ENCODE data around the gene BMP10.

Gene BMP10

GRCh38 chr2:68870215-68870614 lies 982 bp downstream of the BMP10 start:
- no peak for TF ChIP-seq EZH2 (IDR thresholded peaks at IDR 0.05; ENCODE audit: borderline replicate concordance, low read length)
- TF ChIP-seq, protein P1, sequence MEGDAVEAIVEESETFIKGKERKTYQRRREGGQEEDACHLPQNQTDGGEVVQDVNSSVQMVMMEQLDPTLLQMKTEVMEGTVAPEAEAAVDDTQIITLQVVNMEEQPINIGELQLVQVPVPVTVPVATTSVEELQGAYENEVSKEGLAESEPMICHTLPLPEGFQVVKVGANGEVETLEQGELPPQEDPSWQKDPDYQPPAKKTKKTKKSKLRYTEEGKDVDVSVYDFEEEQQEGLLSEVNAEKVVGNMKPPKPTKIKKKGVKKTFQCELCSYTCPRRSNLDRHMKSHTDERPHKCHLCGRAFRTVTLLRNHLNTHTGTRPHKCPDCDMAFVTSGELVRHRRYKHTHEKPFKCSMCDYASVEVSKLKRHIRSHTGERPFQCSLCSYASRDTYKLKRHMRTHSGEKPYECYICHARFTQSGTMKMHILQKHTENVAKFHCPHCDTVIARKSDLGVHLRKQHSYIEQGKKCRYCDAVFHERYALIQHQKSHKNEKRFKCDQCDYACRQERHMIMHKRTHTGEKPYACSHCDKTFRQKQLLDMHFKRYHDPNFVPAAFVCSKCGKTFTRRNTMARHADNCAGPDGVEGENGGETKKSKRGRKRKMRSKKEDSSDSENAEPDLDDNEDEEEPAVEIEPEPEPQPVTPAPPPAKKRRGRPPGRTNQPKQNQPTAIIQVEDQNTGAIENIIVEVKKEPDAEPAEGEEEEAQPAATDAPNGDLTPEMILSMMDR (IDR thresholded peaks at IDR 0.05; ENCODE audit: low read length) = no peak
- no peaks in the 10 kb centered on the region for H3K36me3 ChIP-seq (ENCODE audit: insufficient read depth, low read length)
- H3K4me1 ChIP-seq (ENCODE audit: insufficient read depth, low read length, severe bottlenecking) = no peaks in the 10 kb centered on the region
- no peak overlapping the region for H3K27ac ChIP-seq (ENCODE audit: low read depth, low read length, poor library complexity, severe bottlenecking)
- no peaks in the 10 kb centered on the region for H3K79me2 ChIP-seq (ENCODE audit: insufficient read depth, low read length)
- no peak overlapping the region for H3K9ac ChIP-seq (ENCODE audit: low read length)
- no peaks in the 10 kb centered on the region for H3F3A ChIP-seq (ENCODE audit: insufficient read depth, low read length)
- H3K27me3 ChIP-seq (ENCODE audit: insufficient read depth, low read length) = no peaks in the 10 kb centered on the region
- H3K4me3 ChIP-seq (ENCODE audit: low read depth, low read length, poor library complexity, severe bottlenecking) = no peak overlapping the region
- H4K20me1 ChIP-seq (ENCODE audit: insufficient read depth, low read length) = no peaks in the 10 kb centered on the region
- H3K9me2 ChIP-seq (ENCODE audit: low read depth, low read length) = no peaks in the 10 kb centered on the region
- no peak overlapping the region for H2AFZ ChIP-seq (ENCODE audit: low read length)
- H3K9me3 ChIP-seq (ENCODE audit: low read length) = no peaks in the 10 kb centered on the region
- no peak overlapping the region for H3K4me2 ChIP-seq (ENCODE audit: low read length)

DNA sequence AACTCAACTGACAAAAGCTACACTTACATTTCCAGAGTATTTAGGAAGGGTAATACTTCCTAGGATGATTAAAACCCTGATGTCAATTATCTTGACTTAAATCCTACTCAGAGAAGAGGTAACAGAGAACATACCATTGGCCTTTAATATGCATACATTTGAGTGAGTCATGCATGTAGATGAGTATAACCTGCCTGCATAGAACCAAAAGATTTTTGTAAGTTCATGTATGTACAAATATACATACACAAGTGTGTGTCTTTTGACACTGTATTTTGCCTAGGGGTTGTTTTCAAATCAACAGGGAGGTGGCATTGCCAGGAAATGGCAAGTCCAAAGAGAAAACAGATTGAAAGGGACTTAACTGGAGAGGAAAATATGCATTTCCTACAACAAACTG lies 6.1 kb downstream of the BMP10 start:
- Histone ChIP-seq H4K20me1 (ENCODE audit: insufficient read depth, low read length) (no peaks in the 10 kb centered on the region), H3K4me2 (ENCODE audit: low read length) (no peak overlapping the region), H3K27me3 (ENCODE audit: insufficient read depth, low read length) (no peaks in the 10 kb centered on the region), H3F3A (ENCODE audit: insufficient read depth, low read length) (no peaks in the 10 kb centered on the region), H3K9ac (ENCODE audit: low read length) (no peak overlapping the region), H3K4me1 (ENCODE audit: insufficient read depth, low read length, severe bottlenecking) (no peaks in the 10 kb centered on the region), H3K79me2 (ENCODE audit: insufficient read depth, low read length) (no peaks in the 10 kb centered on the region), H3K27ac (ENCODE audit: low read depth, low read length, poor library complexity, severe bottlenecking) (no peak overlapping the region), H2AFZ (ENCODE audit: low read length) (no peak overlapping the region), H3K9me2 (ENCODE audit: low read depth, low read length) (no peaks in the 10 kb centered on the region), H3K9me3 (ENCODE audit: low read length) (no peaks in the 10 kb centered on the region), H3K4me3 (ENCODE audit: low read depth, low read length, poor library complexity, severe bottlenecking) (no peak overlapping the region), H3K36me3 (ENCODE audit: insufficient read depth, low read length) (no peaks in the 10 kb centered on the region)
- no peak for TF ChIP-seq EZH2 (IDR thresholded peaks at IDR 0.05; ENCODE audit: borderline replicate concordance, low read length)
- TF ChIP-seq, protein P1 (IDR thresholded peaks at IDR 0.05; ENCODE audit: low read length) = no peak

GRCh38 chr2:68863996-68864395 lies 7.2 kb downstream of the BMP10 start:
- H3K4me3 ChIP-seq (ENCODE audit: low read depth, low read length, poor library complexity, severe bottlenecking) = no peak overlapping the region
- no peaks in the 10 kb centered on the region for H3F3A ChIP-seq (ENCODE audit: insufficient read depth, low read length)
- no peak overlapping the region for H3K4me2 ChIP-seq (ENCODE audit: low read length)
- H3K9me3 ChIP-seq (ENCODE audit: low read length) = no peaks in the 10 kb centered on the region
- no peaks in the 10 kb centered on the region for H3K79me2 ChIP-seq (ENCODE audit: insufficient read depth, low read length)
- TF ChIP-seq, protein P1 (IDR thresholded peaks at IDR 0.05; ENCODE audit: low read length) = no peak
- TF ChIP-seq EZH2 (IDR thresholded peaks at IDR 0.05; ENCODE audit: borderline replicate concordance, low read length) = no peak
- H3K4me1 ChIP-seq (ENCODE audit: insufficient read depth, low read length, severe bottlenecking) = no peaks in the 10 kb centered on the region
- no peak overlapping the region for H2AFZ ChIP-seq (ENCODE audit: low read length)
- no peaks in the 10 kb centered on the region for H3K9me2 ChIP-seq (ENCODE audit: low read depth, low read length)
- H3K27ac ChIP-seq (ENCODE audit: low read depth, low read length, poor library complexity, severe bottlenecking) = no peak overlapping the region
- H3K27me3 ChIP-seq (ENCODE audit: insufficient read depth, low read length) = no peaks in the 10 kb centered on the region
- no peaks in the 10 kb centered on the region for H4K20me1 ChIP-seq (ENCODE audit: insufficient read depth, low read length)
- H3K36me3 ChIP-seq (ENCODE audit: insufficient read depth, low read length) = no peaks in the 10 kb centered on the region
- no peak overlapping the region for H3K9ac ChIP-seq (ENCODE audit: low read length)
